WERI-Rb-1 (cell line): ENCODE data around the gene FBXO44.

Source experiments
- DNase-seq: peaks from one replicate; pipeline ENCODE4 v3.0.0-alpha.2; 2020
- H3K27ac ChIP-seq: fragments of 250-450 bp; sonication (Bioruptor Pico); 2 replicates; pipeline ENCODE4 v1.5.1; 2020; ENCODE audit warnings: mild to moderate bottlenecking, moderate library complexity
- H3K27me3 ChIP-seq: fragments of 250-450 bp; sonication (Bioruptor Pico); 2 replicates; pipeline ENCODE4 v1.5.1; 2021; ENCODE audit warnings: mild to moderate bottlenecking, low read depth, moderate library complexity; ENCODE audit not compliant: insufficient read depth, severe bottlenecking
- H3K36me3 ChIP-seq: fragments of 250-450 bp; sonication (Bioruptor Pico); 2 replicates; pipeline ENCODE4 v1.5.1; 2020; ENCODE audit warnings: mild to moderate bottlenecking, moderate library complexity
- H3K4me3 ChIP-seq: 2 replicates; pipeline ENCODE4 v1.5.1; 2011; ENCODE audit warnings: low read depth, mild to moderate bottlenecking, control low read depth, low read length
- H3K9me3 ChIP-seq: fragments of 250-450 bp; sonication (Bioruptor Pico); 2 replicates; pipeline ENCODE4 v1.5.1; 2021; ENCODE audit warnings: mild to moderate bottlenecking, moderate library complexity; ENCODE audit not compliant: severe bottlenecking
- TF ChIP-seq, protein P1 (sequence below): IDR thresholded peaks from 2 replicates; pipeline ENCODE4 v1.5.1; 2011; ENCODE audit warnings: low read depth, mild to moderate bottlenecking, control low read depth, inconsistent platforms, low read length

The FBXO44 gene

GRCh38 chr1:11676386-11677103 is 21.9 kb downstream of the FBXO44 start:
- H3K27ac ChIP-seq = no peak overlapping the region
- DNase-seq = no peak
- H3K4me3 ChIP-seq = no peak overlapping the region
- no peaks in the 10 kb centered on the region for H3K9me3 ChIP-seq
- no peaks in the 10 kb centered on the region for H3K27me3 ChIP-seq
- TF ChIP-seq, protein P1, sequence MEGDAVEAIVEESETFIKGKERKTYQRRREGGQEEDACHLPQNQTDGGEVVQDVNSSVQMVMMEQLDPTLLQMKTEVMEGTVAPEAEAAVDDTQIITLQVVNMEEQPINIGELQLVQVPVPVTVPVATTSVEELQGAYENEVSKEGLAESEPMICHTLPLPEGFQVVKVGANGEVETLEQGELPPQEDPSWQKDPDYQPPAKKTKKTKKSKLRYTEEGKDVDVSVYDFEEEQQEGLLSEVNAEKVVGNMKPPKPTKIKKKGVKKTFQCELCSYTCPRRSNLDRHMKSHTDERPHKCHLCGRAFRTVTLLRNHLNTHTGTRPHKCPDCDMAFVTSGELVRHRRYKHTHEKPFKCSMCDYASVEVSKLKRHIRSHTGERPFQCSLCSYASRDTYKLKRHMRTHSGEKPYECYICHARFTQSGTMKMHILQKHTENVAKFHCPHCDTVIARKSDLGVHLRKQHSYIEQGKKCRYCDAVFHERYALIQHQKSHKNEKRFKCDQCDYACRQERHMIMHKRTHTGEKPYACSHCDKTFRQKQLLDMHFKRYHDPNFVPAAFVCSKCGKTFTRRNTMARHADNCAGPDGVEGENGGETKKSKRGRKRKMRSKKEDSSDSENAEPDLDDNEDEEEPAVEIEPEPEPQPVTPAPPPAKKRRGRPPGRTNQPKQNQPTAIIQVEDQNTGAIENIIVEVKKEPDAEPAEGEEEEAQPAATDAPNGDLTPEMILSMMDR = no peak
- H3K36me3 ChIP-seq = peaks cover 72% of the 10 kb centered on the region

DNA sequence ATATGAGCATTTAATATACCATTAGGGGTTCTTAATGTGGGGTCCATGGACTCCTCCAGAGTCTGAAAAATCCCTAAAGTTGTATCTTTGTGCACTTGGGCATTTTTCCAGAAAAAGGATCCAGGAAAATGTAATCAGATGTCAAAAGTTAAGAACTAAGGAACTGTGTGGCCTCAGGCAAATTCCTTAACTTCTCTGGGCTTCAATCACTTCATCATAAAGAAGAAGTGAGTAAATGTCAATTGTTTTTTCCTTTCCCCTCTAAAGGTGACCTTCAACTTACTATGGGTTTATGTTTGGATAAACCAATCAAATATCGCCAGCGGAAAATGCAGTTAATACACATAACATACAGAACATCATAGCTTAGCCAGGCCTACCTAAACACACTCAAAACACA is 23.8 kb downstream of the FBXO44 start:
- Histone ChIP-seq H3K4me3 (no peak overlapping the region), H3K36me3 (peaks cover 55% of the 10 kb centered on the region), H3K27me3 (no peaks in the 10 kb centered on the region), H3K9me3 (no peaks in the 10 kb centered on the region), H3K27ac (no peak overlapping the region)
- DNase-seq = no peak
- TF ChIP-seq, protein P1 = no peak

DNA sequence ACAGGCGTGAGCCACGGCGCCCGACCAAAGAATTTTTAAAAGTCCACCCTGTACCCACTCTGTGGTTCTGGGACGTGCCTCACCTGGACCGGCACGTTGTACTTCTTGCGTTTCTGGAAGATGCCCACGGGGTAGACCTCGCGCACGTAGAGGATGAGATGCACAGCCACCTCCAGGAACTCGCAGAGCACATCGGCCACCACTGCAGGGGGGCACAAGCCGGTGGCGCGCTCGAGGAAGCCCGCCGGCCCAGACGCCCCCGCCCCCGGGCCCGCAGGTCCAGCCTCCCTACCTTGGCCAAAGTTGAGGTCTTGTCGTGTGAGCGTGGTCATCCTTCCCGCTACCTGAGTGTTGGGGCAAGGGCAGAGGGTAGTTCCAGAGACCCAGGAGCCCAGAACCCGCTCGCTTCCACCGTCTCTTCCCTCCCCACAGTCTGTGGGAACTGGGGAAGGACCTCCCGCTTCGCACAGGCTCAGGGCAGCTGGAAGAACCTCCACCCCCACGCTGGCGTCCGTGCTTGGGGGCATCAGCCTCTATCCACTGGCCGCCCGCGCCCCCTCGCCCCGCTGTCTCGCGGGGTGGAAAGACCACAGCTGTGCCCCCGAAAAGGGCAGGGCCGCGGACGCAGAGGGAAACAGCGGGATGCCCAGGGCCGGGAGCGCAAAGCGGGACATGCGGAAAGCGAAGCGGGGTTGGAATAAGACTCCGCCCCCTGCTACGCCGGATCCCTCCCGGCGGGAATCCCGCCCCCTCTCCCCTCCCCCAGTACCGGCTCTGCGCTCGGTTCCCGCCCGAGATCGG is 25.8 kb downstream of the FBXO44 start:
- H3K9me3 ChIP-seq = no peaks in the 10 kb centered on the region
- H3K27ac ChIP-seq = peak overlapping the region; percentile 86
- no peaks in the 10 kb centered on the region for H3K27me3 ChIP-seq
- H3K36me3 ChIP-seq = peaks cover 36% of the 10 kb centered on the region
- peak overlapping the region; percentile 96 for H3K4me3 ChIP-seq
- TF ChIP-seq, protein P1 = no peak
- DNase-seq = no peak

GRCh38 chr1:11681071-11681771 is 26.5 kb downstream of the FBXO44 start, which contains the start of gene MAD2L2:
Gene MAD2L2 (minus strand): TSS chr1:11681148. CDS start chr1:11680601, 547 bp downstream.
- H3K36me3 ChIP-seq = peaks cover 29% of the 10 kb centered on the region
- peak; percentile 89 for DNase-seq
- H3K27ac ChIP-seq = peak within 1 kb of the TSS; percentile 86
- H3K27me3 ChIP-seq = no peaks in the 10 kb centered on the region
- H3K4me3 ChIP-seq = peak within 1 kb of the TSS; percentile 96
- no peaks in the 10 kb centered on the region for H3K9me3 ChIP-seq
- TF ChIP-seq, protein P1 = no peak

GRCh38 chr1:11682287-11682771 is 27.7 kb downstream of the FBXO44 start:
- no peak for DNase-seq
- Histone ChIP-seq H3K4me3 (no peak overlapping the region), H3K27me3 (no peaks in the 10 kb centered on the region), H3K27ac (peak overlapping the region; percentile 86; the same call in 1 of the 2 replicates), H3K9me3 (no peaks in the 10 kb centered on the region), H3K36me3 (peaks cover 18% of the 10 kb centered on the region)
- TF ChIP-seq, protein P1 = no peak
